ENCODE measurements around the gene NDFIP1. TPM values are rescaled to one million over a fixed set of nuclear protein-coding genes. Genes with fewer than 3 reads are reported as not detected.

Gene NDFIP1
- total and polyA plus RNA-seq, 2 of the 4 experiments (the other 2 are of a cell fraction), result 7.7 to 15.4 TPM

DNA sequence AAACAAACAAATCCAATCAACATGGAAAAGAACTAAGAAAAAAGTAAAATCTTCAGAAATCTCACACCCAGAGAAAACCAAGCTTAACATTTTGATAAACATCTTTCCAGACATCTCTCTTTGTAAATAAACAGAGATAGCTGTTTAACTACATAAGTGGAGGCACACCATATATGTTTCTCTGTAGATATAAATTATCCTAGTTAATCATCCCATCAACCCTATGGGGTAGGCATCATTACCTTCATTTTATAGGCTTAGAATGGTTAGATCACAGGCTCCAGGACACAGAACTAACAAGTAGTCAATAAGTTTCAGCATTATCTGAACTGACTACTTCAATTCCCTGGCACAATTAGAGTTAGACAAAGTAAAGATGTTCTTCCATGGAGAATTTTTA, 22.4 kb upstream of the NDFIP1 start:
- Histone ChIP-seq H3K9me1 (ENCODE audit: insufficient read depth, low read length) (no peaks in the 10 kb centered on the region), H2BK5ac (ENCODE audit: low read depth, low read length, poor library complexity, severe bottlenecking) (no peak overlapping the region), H2BK15ac (ENCODE audit: low read depth, low read length) (no peak overlapping the region), H2BK120ac (ENCODE audit: low read depth, low read length) (no peak overlapping the region), H4K8ac (ENCODE audit: low read depth in 2 of 2, low read length in 2 of 2) (no peak overlapping the region), H3K23ac (ENCODE audit: low read depth, low read length) (no peak overlapping the region), H3K4me2 (ENCODE audit: low read depth, low read length) (no peak overlapping the region), H2BK20ac (ENCODE audit: low read depth, low read length) (no peak overlapping the region), H2AFZ (replicated peaks; ENCODE audit: low read length, poor library complexity) (no peak overlapping the region), H3K36me3 (ENCODE audit: control insufficient read depth, insufficient read depth, low read length) (no peaks in the 10 kb centered on the region), H3K56ac (ENCODE audit: extremely low read depth, insufficient read depth, low read length) (no peak overlapping the region), H3K9ac (ENCODE audit: low read depth, low read length) (no peak overlapping the region), H2AK5ac (ENCODE audit: low read depth, low read length) (no peak overlapping the region), H4K5ac (ENCODE audit: low read depth, low read length) (no peak overlapping the region), H3K4me3 (ENCODE audit: insufficient read depth, low read depth, low read length) (no peak overlapping the region), H3K4me1 (ENCODE audit: control insufficient read depth, insufficient read depth, low read length) (no peaks in the 10 kb centered on the region), H3K9me3 (ENCODE audit: control insufficient read depth, insufficient read depth, low read length) (no peaks in the 10 kb centered on the region), H4K91ac (ENCODE audit: insufficient read depth, low read depth, low read length) (no peak overlapping the region), H3K4ac (ENCODE audit: low read depth, low read length) (no peak overlapping the region), H3K14ac (replicated peaks; ENCODE audit: low read depth, low read length) (no peak overlapping the region), H2AK9ac (replicated peaks; ENCODE audit: low read depth, low read length, poor library complexity) (no peak overlapping the region), H3K27me3 (ENCODE audit: control insufficient read depth, insufficient read depth, low read length) (peaks cover 24% of the 10 kb centered on the region), H3K18ac (ENCODE audit: low read depth, low read length) (no peak overlapping the region), H3K79me1 (ENCODE audit: low read depth in 1 of 2, low read length in 2 of 2) (no peaks in the 10 kb centered on the region), H3K27ac (ENCODE audit: insufficient read depth, low read length) (no peak overlapping the region), H4K20me1 (ENCODE audit: insufficient read depth, low read length) (no peaks in the 10 kb centered on the region)
- DNase-seq (no peak), ATAC-seq (ENCODE audit: low read depth) (no peak)
- dilution Hi-C loops (cut with HindIII; ENCODE audit: low sequenced_read_pairs, unreplicated experiment), result no loop called here
- intact Hi-C loops (cut with micrococcal nuclease), result no loop called here
- CTCF ChIA-PET, result interaction anchor here (0.6 kb wide), 2 partner anchors 54 to 80 kb away, joined by 3 to 4 read pairs; no protein-coding TSS in a partner anchor
- BruUV-seq (replicated peaks), result no TSS peak
- TF ChIP-seq MXI1 (IDR thresholded peaks at IDR 0.05; ENCODE audit: borderline replicate concordance, low read depth, low read length) (no peak), CEBPB (IDR thresholded peaks at IDR 0.05; ENCODE audit: low read depth, low read length) (no peak), FOS (IDR thresholded peaks at IDR 0.05; ENCODE audit: low read depth, low read length) (no peak), RFX5 (IDR thresholded peaks at IDR 0.05; ENCODE audit: low read depth, low read length) (no peak), BHLHE40 (IDR thresholded peaks at IDR 0.05; ENCODE audit: low read depth, low read length) (no peak), CHD1 (IDR thresholded peaks at IDR 0.05; ENCODE audit: low read depth, low read length) (no peak), MAFK (IDR thresholded peaks at IDR 0.05; ENCODE audit: low read depth, low read length) (no peak), MAZ (IDR thresholded peaks at IDR 0.05; ENCODE audit: borderline replicate concordance, low read depth, low read length) (no peak), NFE2L2 (IDR thresholded peaks at IDR 0.05; ENCODE audit: low read depth, low read length) (no peak), SMC3 (IDR thresholded peaks at IDR 0.05; ENCODE audit: low read depth, low read length) (no peak)
- TF ChIP-seq, protein P1, sequence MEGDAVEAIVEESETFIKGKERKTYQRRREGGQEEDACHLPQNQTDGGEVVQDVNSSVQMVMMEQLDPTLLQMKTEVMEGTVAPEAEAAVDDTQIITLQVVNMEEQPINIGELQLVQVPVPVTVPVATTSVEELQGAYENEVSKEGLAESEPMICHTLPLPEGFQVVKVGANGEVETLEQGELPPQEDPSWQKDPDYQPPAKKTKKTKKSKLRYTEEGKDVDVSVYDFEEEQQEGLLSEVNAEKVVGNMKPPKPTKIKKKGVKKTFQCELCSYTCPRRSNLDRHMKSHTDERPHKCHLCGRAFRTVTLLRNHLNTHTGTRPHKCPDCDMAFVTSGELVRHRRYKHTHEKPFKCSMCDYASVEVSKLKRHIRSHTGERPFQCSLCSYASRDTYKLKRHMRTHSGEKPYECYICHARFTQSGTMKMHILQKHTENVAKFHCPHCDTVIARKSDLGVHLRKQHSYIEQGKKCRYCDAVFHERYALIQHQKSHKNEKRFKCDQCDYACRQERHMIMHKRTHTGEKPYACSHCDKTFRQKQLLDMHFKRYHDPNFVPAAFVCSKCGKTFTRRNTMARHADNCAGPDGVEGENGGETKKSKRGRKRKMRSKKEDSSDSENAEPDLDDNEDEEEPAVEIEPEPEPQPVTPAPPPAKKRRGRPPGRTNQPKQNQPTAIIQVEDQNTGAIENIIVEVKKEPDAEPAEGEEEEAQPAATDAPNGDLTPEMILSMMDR (conservative IDR thresholded peaks at IDR 0.05; ENCODE audit: low read depth, low read length), result no peak
- TF ChIP-seq, protein P2, sequence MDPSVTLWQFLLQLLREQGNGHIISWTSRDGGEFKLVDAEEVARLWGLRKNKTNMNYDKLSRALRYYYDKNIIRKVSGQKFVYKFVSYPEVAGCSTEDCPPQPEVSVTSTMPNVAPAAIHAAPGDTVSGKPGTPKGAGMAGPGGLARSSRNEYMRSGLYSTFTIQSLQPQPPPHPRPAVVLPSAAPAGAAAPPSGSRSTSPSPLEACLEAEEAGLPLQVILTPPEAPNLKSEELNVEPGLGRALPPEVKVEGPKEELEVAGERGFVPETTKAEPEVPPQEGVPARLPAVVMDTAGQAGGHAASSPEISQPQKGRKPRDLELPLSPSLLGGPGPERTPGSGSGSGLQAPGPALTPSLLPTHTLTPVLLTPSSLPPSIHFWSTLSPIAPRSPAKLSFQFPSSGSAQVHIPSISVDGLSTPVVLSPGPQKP (IDR thresholded peaks at IDR 0.05; ENCODE audit: borderline replicate concordance, low read depth, low read length), result no peak
- TF ChIP-seq, protein P3, sequence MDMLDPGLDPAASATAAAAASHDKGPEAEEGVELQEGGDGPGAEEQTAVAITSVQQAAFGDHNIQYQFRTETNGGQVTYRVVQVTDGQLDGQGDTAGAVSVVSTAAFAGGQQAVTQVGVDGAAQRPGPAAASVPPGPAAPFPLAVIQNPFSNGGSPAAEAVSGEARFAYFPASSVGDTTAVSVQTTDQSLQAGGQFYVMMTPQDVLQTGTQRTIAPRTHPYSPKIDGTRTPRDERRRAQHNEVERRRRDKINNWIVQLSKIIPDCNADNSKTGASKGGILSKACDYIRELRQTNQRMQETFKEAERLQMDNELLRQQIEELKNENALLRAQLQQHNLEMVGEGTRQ (IDR thresholded peaks at IDR 0.05; ENCODE audit: low read depth, low read length), result no peak
- POLR2A ChIA-PET (ENCODE audit: unreplicated experiment), result no interaction called here
- in situ Hi-C loops (cut with MboI; ENCODE audit: low sequenced_read_pairs), result no loop called here
